Upper lobe of right lung (tissue), 1 donor: ENCODE measurements around the gene LOXHD1. TPM values are rescaled to one million over a fixed set of nuclear protein-coding genes. Genes with fewer than 3 reads are reported as not detected.
A peak's percentile ranks its signal among the peaks of the same experiment; 100 is the strongest.

Experiments used
- ATAC-seq: fragments of 200-7000 bp; cut with Tn5 transposase; one replicate; pipeline ENCODE4 v1.9.1; 2020; ENCODE audit warnings: mild to moderate bottlenecking, moderate library complexity
- DNase-seq: peaks from one replicate; pipeline ENCODE4 v3.0.0-alpha.2; 2020
- H3K27ac ChIP-seq: fragments of 200-600 bp; one replicate; pipeline ENCODE4 v1.8.0; 2022
- H3K27me3 ChIP-seq: fragments of 200-600 bp; one replicate; pipeline ENCODE4 v1.8.0; 2022; ENCODE audit warnings: mild to moderate bottlenecking
- H3K36me3 ChIP-seq: fragments of 200-600 bp; one replicate; pipeline ENCODE4 v1.8.0; 2022
- H3K4me1 ChIP-seq: fragments of 200-600 bp; one replicate; pipeline ENCODE4 v1.8.0; 2022
- H3K4me3 ChIP-seq: fragments of 200-600 bp; one replicate; pipeline ENCODE4 v1.8.0; 2022; ENCODE audit warnings: mild to moderate bottlenecking
- H3K9me3 ChIP-seq: fragments of 200-600 bp; one replicate; pipeline ENCODE4 v1.8.0; 2022
- intact Hi-C: fragments of 100-400 bp; cut with DNase I; formaldehyde crosslinking; loops from one replicate; pipeline ENCODE4 v1.11.0; 2022
- total RNA-seq: library from RNA; stranded (reverse); fragmentation: NEBNext Ultra II Directional; extraction: Animal tissue kit (Norgen Biotek cat#: 25700); gene quantifications from one replicate; pipeline ENCODE4 v1.2.1, GENCODE V29; 2021
- TF ChIP-seq, protein P1 (sequence below): fragments of 200-600 bp; IDR thresholded peaks from one replicate; pipeline ENCODE4 v1.8.0; 2022; ENCODE audit warnings: antibody characterized with exemption
- donor health status: DM: no; HTN: yes; CAD: no; lungs with severe emphysema.

Gene LOXHD1
- total RNA-seq, 1 donor from 2014 or later, result 2.7 TPM

- DNase-seq (no peak), ATAC-seq (peak; percentile 26)
- Histone ChIP-seq H3K4me1 (no peaks in the 10 kb centered on the region), H3K4me3 (no peak overlapping the region), H3K9me3 (no peaks in the 10 kb centered on the region), H3K27ac (no peak overlapping the region), H3K27me3 (no peaks in the 10 kb centered on the region), H3K36me3 (no peaks in the 10 kb centered on the region)
- intact Hi-C loops, result no loop called here
- TF ChIP-seq, protein P1, sequence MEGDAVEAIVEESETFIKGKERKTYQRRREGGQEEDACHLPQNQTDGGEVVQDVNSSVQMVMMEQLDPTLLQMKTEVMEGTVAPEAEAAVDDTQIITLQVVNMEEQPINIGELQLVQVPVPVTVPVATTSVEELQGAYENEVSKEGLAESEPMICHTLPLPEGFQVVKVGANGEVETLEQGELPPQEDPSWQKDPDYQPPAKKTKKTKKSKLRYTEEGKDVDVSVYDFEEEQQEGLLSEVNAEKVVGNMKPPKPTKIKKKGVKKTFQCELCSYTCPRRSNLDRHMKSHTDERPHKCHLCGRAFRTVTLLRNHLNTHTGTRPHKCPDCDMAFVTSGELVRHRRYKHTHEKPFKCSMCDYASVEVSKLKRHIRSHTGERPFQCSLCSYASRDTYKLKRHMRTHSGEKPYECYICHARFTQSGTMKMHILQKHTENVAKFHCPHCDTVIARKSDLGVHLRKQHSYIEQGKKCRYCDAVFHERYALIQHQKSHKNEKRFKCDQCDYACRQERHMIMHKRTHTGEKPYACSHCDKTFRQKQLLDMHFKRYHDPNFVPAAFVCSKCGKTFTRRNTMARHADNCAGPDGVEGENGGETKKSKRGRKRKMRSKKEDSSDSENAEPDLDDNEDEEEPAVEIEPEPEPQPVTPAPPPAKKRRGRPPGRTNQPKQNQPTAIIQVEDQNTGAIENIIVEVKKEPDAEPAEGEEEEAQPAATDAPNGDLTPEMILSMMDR, result no peak
Measured at GRCh38 chr18:46574743-46575115, 82.3 kb downstream of the LOXHD1 start.

GRCh38 chr18:46574000-46574742 is 82.8 kb downstream of the LOXHD1 start:
- Histone ChIP-seq H3K4me1 (no peaks in the 10 kb centered on the region), H3K4me3 (no peak overlapping the region), H3K27me3 (no peaks in the 10 kb centered on the region), H3K27ac (no peak overlapping the region), H3K9me3 (no peaks in the 10 kb centered on the region), H3K36me3 (no peaks in the 10 kb centered on the region)
- ATAC-seq, result no peak
- no peak for DNase-seq
- TF ChIP-seq, protein P1, result no peak
- intact Hi-C loops, result no loop called here

- no peak for ATAC-seq
- TF ChIP-seq, protein P1, result no peak
- H3K27ac ChIP-seq, result no peak overlapping the region
- H3K9me3 ChIP-seq, result no peaks in the 10 kb centered on the region
- intact Hi-C loops, result no loop called here
- H3K36me3 ChIP-seq, result no peaks in the 10 kb centered on the region
- no peak for DNase-seq
- H3K4me1 ChIP-seq, result no peaks in the 10 kb centered on the region
- H3K27me3 ChIP-seq, result no peaks in the 10 kb centered on the region
- no peak overlapping the region for H3K4me3 ChIP-seq
Measured at GRCh38 chr18:46573156-46573555, 83.9 kb downstream of the LOXHD1 start.

- Histone ChIP-seq H3K4me1 (no peaks in the 10 kb centered on the region), H3K36me3 (no peaks in the 10 kb centered on the region), H3K9me3 (no peaks in the 10 kb centered on the region), H3K27ac (no peak overlapping the region), H3K27me3 (no peaks in the 10 kb centered on the region), H3K4me3 (no peak overlapping the region)
- ATAC-seq, result no peak
- DNase-seq, result no peak
- intact Hi-C loops, result no loop called here
- TF ChIP-seq, protein P1, result no peak
Measured at GRCh38 chr18:46571756-46572155, 85.3 kb downstream of the LOXHD1 start.

GRCh38 chr18:46570666-46571065 is 86.4 kb downstream of the LOXHD1 start:
- intact Hi-C loops, result no loop called here
- H3K9me3 ChIP-seq, result no peaks in the 10 kb centered on the region
- no peak overlapping the region for H3K4me3 ChIP-seq
- TF ChIP-seq, protein P1, result no peak
- H3K4me1 ChIP-seq, result no peaks in the 10 kb centered on the region
- no peaks in the 10 kb centered on the region for H3K27me3 ChIP-seq
- no peaks in the 10 kb centered on the region for H3K36me3 ChIP-seq
- DNase-seq (no peak), ATAC-seq (no peak)
- no peak overlapping the region for H3K27ac ChIP-seq

- no peak overlapping the region for H3K4me3 ChIP-seq
- intact Hi-C loops, result no loop called here
- H3K9me3 ChIP-seq, result no peaks in the 10 kb centered on the region
- TF ChIP-seq, protein P1, result no peak
- H3K27me3 ChIP-seq, result no peaks in the 10 kb centered on the region
- no peaks in the 10 kb centered on the region for H3K4me1 ChIP-seq
- ATAC-seq, result no peak
- H3K27ac ChIP-seq, result no peak overlapping the region
- no peaks in the 10 kb centered on the region for H3K36me3 ChIP-seq
- no peak for DNase-seq
Measured at GRCh38 chr18:46570134-46570533, 86.9 kb downstream of the LOXHD1 start.
